A673 (cell line): ENCODE results near the gene CHRM4. TPM values are rescaled to one million over a fixed set of nuclear protein-coding genes. Genes with fewer than 3 reads are reported as not detected.

Experiments used
- BruUV-seq: library from RNA; stranded (reverse); fragments of 400-500 nt; replicated peaks from 2 replicates; lab custom pipeline; 2021; lab: Mats Ljungman, UMichigan
- CTCF ChIA-PET: fragments of 300-600 bp; sonication (Branson Sonifier 250); formaldehyde crosslinking; loops from one replicate; lab custom pipeline; 2022; ENCODE audit warnings: antibody characterized with exemption; lab: Charles Lee
- POLR2A ChIA-PET: fragments of 300-600 bp; sonication (Branson Sonifier 250); formaldehyde crosslinking; loops from one replicate; lab custom pipeline; 2022; ENCODE audit warnings: antibody characterized with exemption; ENCODE audit not compliant: low non-redundant PET; lab: Charles Lee
- DNase-seq: peaks from one replicate; pipeline ENCODE4 v3.0.0-alpha.2; 2015; ENCODE audit warnings: low spot score
- H3K27ac ChIP-seq: fragments of 200-600 bp; sonication (generic); 2 replicates; pipeline ENCODE4 v1.5.1; 2016; ENCODE audit warnings: mixed run types, low read depth, mild to moderate bottlenecking, mixed read lengths, antibody characterized with exemption, low read length; ENCODE audit not compliant: poor library complexity, severe bottlenecking
- H3K27me3 ChIP-seq: fragments of 200-600 bp; sonication (generic); replicated peaks from 2 replicates; pipeline ENCODE4 v1.6.1; 2017; ENCODE audit warnings: mixed run types, low read depth, mild to moderate bottlenecking, mixed read lengths, antibody characterized with exemption, low read length; ENCODE audit not compliant: insufficient read depth, poor library complexity
- H3K36me3 ChIP-seq: fragments of 200-600 bp; sonication (generic); 2 replicates; pipeline ENCODE4 v1.6.1; 2016; ENCODE audit warnings: mixed run types, mild to moderate bottlenecking, mixed read lengths, antibody characterized with exemption, low read length; ENCODE audit not compliant: insufficient read depth, poor library complexity, severe bottlenecking
- H3K4me1 ChIP-seq: fragments of 200-600 bp; sonication (generic); 2 replicates; pipeline ENCODE4 v1.6.1; 2017; ENCODE audit warnings: mixed run types, mild to moderate bottlenecking, mixed read lengths, antibody characterized with exemption, low read length; ENCODE audit not compliant: insufficient read depth, poor library complexity, severe bottlenecking
- H3K4me3 ChIP-seq: fragments of 200-600 bp; sonication (generic); 2 replicates; pipeline ENCODE4 v1.5.1; 2016; ENCODE audit warnings: low read depth, mixed run types, mild to moderate bottlenecking, mixed read lengths, low read length; ENCODE audit not compliant: poor library complexity, severe bottlenecking
- H3K9me3 ChIP-seq: fragments of 200-600 bp; sonication (generic); 2 replicates; pipeline ENCODE4 v1.6.1; 2016; ENCODE audit warnings: mixed run types, low read depth, mild to moderate bottlenecking, mixed read lengths, antibody characterized with exemption, low read length; ENCODE audit not compliant: poor library complexity, severe bottlenecking
- CTCF ChIP-seq: fragments of 300-800, 200-600 bp; sonication (generic); conservative IDR thresholded peaks from 2 replicates; pipeline ENCODE4 v1.5.1; 2017; ENCODE audit warnings: low read depth, mild to moderate bottlenecking, antibody characterized with exemption, low read length, moderate library complexity, mixed read lengths
- EZH2 ChIP-seq: fragments of 200-600 bp; sonication (generic); IDR thresholded peaks from 2 replicates; pipeline ENCODE4 v1.6.1; 2017; ENCODE audit warnings: borderline replicate concordance, low read depth, mild to moderate bottlenecking, mixed read lengths, antibody characterized with exemption, low read length; ENCODE audit not compliant: poor library complexity, severe bottlenecking
- intact Hi-C: fragments of 100-400 bp; cut with micrococcal nuclease; formaldehyde crosslinking; loops from one replicate; pipeline ENCODE4 v1.10.0; 2022; ENCODE audit not compliant: unreplicated experiment
- total RNA-seq: library from RNA; stranded (reverse); gene quantifications from 2 replicates; pipeline ENCODE4 v1.2.3, GENCODE V29; 2021

CHRM4 gene
- total RNA-seq, 1 experiment from 2014 or later: not detected

GRCh38 chr11:46436113-46436512, 44.5 kb upstream of the CHRM4 start:
- H3K27me3 ChIP-seq: no peaks in the 10 kb centered on the region
- intact Hi-C loops: no loop called here
- no peak for TF ChIP-seq EZH2
- no peak for TF ChIP-seq CTCF
- no peak for DNase-seq
- BruUV-seq: no TSS peak
- H3K9me3 ChIP-seq: no peaks in the 10 kb centered on the region
- H3K4me1 ChIP-seq: peaks cover 12% of the 10 kb centered on the region
- CTCF ChIA-PET: interaction anchor here (0.6 kb wide), 1 partner anchor 12 kb away, joined by 4 read pairs; no protein-coding TSS in a partner anchor
- H3K27ac ChIP-seq: no peak overlapping the region
- peaks cover 15% of the 10 kb centered on the region for H3K36me3 ChIP-seq
- POLR2A ChIA-PET: no interaction called here
- H3K4me3 ChIP-seq: no peak overlapping the region

DNA sequence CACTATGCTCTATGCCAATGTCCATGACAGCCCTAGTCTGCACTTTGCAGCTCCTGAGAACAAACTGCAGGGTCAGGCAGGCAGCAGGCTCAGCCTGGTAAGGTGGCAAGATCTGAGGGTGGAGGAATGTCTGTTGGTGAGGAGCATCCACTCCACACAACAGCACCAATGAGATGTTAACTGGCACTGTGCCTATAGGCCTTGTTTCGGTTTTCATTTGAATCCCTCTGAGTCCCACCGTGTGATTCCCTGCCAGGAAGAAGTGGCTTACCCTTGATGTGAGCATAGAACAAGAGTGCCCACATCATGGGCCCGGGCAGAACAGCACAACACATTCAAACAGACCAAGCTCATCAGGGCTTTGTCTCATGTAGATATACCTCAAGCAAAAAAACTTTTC, 44.1 kb upstream of the CHRM4 start:
- Histone ChIP-seq H3K4me1 (peaks cover 12% of the 10 kb centered on the region), H3K36me3 (peaks cover 15% of the 10 kb centered on the region), H3K9me3 (no peaks in the 10 kb centered on the region), H3K27me3 (no peaks in the 10 kb centered on the region), H3K4me3 (no peak overlapping the region), H3K27ac (no peak overlapping the region)
- BruUV-seq: no TSS peak
- DNase-seq: no peak
- ChIA-PET POLR2A (no interaction called here), CTCF (interaction anchor here (0.6 kb wide), 1 partner anchor 12 kb away, joined by 4 read pairs; no protein-coding TSS in a partner anchor)
- TF ChIP-seq CTCF (no peak), EZH2 (no peak)
- intact Hi-C loops: no loop called here

DNA sequence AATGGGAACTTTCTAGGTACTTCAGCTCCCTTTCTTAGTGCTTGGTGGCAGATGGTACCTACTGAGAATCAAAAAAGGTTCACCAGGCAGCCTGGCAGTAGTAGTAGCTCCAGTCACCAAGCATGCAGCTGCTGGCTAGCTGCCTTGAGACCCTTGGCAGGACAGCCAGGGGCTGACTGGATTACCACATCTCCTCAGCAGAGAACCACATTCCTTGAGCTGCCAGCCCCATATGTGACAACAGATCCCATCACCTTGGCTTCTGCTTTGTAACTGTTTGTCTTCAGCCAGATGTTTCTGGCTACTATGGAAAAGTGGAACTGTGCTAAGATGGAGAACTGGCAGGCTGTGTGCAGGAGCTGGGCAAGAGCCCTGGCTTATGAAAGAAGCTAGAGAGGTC, 39.6 kb upstream of the CHRM4 start:
- peaks cover 21% of the 10 kb centered on the region for H3K4me1 ChIP-seq
- intact Hi-C loops: no loop called here
- H3K36me3 ChIP-seq: peaks cover 15% of the 10 kb centered on the region
- TF ChIP-seq EZH2: no peak
- TF ChIP-seq CTCF: no peak
- H3K27me3 ChIP-seq: no peaks in the 10 kb centered on the region
- no peak for DNase-seq
- no TSS peak for BruUV-seq
- no peak overlapping the region for H3K4me3 ChIP-seq
- POLR2A ChIA-PET: no interaction called here
- no peaks in the 10 kb centered on the region for H3K9me3 ChIP-seq
- no peak overlapping the region for H3K27ac ChIP-seq
- CTCF ChIA-PET: interaction anchor here (0.6 kb wide), 1 partner anchor 43 kb away, joined by 4 read pairs; no protein-coding TSS in a partner anchor
